ENCODE measurements around the gene TMEM114.
"Not testable (repeated sequence)": the region's sequence is repeated elsewhere in the genome, so short reads cannot be mapped to it uniquely, and the experiment has no call there.

The TMEM114 gene

DNA sequence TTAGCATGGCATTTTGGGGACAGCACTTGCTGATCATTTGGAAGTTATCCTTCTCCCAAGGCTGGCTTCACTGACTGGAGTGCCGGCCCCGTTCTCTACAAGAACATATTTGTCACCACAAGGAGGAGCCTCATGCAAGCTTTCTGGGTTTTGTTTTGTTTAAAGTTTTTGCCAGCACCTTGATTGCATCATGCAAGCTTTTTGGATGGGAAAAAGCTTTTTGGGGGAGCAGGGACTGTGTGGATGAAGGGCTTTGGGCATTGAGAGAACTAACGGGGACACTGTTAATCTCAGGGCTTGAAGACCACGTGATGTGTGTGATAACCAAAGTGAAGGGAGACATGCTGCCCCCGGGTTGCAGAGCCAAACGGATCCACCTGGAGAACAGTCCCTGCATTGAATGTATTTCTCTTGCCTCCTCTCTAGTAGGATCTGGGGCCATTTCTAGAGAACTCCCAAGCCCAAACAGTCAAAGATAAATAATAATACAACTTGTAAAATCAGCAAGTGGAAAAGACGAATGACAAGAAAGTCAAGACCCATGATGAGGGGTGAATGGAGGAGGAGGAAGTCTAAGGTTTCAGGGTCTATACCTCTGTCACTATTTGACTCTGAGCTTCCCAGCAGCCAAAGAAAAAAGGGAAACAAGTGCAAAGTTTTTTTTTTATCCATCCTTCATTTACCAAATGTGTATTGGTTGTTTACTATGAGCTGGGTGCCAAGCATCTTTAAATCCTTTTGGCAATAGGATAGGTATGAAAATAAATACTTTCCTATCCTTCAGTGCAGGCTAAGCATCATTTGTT is 17.2 kb downstream of the TMEM114 start:
- no peak for DNase-seq

DNA sequence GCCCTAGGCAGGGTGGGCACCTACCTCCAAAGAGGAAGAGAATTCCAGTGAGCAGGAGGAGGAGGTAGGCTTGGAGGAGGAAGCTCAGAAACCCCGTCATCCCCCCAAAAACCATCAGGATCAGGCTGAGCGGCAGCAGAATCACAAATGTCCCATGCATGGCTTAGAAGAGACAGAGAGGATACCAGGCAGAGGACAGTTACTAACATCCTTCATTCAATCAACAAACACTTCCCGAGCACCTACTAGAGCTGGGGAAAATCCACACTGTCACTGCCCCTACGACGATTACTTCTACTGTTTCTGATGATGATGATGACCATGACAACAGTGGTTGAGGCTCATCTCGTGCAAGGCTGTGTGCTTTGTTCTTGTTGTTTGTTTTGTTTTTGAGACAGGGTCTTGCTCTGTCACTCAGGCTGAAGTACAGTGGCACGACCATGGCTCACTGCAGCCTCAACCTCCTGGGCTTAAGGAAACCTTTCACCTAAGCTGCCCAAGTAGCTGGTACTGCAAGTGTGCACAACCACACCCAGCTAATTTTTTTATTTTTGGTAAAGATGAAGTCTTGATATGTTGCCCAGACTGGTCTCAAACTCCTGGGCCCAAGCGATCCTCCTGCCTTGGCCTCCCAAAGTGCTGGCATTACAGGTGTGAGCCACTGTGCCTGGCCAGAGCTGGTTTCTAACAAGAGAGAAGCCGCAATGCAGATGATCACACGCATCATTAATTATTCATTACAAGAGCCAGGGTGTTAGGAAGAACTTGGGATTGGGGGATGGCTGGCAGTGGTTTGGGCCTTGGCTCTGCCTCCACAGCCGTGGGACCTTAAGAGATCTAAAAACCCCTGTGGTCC is 18.0 kb downstream of the TMEM114 start:
- DNase-seq = no peak

DNA sequence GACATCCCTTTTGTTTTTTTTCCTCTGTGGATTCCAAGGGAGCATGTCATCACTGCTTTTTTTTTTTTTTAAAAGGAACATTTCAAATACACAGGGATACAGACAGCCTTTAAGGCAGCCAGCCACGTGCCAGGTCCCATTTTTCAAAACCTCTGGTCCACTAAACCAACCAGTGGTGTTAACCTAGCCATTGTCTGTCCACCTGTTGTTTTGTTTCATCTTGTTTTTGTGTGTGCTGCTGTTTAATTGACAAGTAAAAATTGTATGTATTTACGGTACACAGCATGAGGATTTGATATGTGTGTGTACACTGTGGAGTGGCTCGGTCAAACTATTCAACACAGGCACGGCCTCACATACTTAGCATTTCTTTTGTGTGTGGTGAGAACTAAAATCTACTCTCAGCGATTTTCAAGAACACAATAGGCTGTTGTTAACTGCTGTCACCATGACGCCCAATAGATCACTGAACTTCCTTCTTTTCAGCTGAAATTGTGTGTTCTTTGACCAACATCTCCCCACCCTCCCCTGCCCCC is 19.2 kb downstream of the TMEM114 start:
- DNase-seq = no peak

GRCh38 chr16:8570393-8570792 is 19.9 kb downstream of the TMEM114 start:
- DNase-seq = not testable (repeated sequence)

GRCh38 chr16:8569650-8570346 is 20.5 kb downstream of the TMEM114 start:
- DNase-seq = no peak

DNA sequence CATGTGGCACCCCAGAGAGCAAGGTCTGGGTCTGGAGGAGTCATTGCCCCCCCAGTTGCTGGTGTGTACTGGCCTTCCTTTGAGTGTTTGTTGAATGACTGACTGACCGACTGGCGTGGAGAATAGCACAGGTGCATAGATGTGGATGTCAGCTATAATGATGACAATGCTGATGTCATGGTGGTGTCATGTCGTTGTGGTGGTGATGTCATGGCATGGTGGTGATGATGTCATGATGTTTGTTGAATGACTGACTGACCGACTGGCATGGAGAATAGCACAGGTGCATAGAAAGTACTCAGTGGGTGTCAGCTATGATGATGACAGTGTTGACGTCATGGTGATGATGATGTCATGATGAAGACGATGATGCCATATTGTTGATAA is 22.1 kb downstream of the TMEM114 start:
- DNase-seq = no peak

DNA sequence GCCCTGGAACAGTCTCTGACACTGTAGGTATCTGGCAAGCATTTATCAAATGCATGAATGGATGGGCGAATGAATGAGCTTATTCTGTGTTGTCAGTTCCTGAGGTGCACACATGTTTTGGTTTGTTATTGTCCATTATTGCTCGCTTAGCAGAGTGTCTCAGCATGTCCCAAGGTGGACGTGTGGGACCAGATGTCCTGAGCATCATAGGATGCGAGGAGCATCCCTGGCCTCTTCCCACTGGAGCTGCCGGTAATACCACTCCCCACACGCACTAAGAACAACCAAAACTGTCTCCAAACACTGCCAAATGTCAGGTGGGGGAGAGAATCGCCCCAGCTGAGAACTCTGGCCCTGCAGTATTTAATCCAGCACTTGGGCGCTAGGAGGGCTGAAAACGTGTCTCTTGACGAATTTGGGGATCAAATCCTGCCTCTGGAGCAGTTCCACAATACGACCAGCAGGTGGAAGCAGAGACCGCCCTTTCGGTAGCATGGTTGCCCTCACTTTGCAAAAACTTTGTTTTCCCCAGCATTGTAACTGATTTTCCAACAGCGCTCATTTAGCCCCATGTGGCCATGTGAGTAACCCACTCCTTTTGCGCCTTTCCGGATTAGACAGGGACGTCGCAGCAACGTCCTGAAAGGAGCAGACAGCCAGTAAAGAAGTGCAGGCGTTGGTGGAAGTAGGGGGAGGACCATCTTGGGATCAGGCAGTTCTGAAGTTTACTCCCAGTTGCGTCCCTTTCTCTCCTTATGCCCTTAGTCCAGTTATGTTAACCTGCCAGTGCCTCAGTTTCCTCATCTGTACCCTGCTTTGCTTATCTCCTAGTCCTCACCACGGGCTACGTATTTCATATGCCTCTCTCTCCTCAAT is 22.7 kb downstream of the TMEM114 start:
- peak; percentile 61 for DNase-seq

DNA sequence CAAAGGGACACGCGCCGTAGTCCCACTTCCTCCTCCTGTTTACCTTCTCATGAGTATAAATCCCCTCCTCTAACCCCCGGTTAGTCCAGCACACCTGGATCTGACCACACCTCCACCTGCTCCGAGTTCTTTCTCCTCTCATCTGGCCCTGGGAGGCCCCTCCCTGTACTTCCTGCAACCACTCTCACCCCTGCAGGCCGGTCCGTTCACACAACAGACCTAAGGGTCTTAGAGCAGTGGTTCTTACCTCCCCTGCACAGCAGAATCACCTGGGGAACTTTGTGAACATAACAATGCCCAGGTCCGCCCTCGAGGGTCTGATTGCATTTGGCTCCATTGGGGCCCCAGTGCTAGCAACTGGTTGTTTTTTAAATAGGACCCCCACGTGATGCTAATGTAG is 24.8 kb downstream of the TMEM114 start:
- DNase-seq = no peak

DNA sequence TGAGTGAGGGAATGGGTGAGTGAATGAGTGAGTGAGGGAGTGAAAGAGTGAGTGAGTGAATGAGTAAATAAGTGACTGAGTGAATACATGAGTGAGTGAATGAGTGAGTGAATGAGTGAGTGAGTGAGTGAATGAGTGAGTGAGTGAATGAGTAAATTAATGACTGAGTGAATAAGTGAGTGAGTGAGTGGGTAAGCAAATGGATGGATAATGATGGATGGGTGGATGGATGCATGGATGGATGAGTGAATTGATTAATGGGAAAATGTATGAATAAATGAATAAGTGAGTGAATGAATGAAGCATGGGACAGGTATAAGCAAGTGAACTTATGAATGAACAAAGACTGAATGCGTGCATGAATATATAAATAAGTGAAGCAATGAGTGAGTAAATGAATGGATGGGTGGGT is 25.4 kb downstream of the TMEM114 start:
- DNase-seq = no peak

DNA sequence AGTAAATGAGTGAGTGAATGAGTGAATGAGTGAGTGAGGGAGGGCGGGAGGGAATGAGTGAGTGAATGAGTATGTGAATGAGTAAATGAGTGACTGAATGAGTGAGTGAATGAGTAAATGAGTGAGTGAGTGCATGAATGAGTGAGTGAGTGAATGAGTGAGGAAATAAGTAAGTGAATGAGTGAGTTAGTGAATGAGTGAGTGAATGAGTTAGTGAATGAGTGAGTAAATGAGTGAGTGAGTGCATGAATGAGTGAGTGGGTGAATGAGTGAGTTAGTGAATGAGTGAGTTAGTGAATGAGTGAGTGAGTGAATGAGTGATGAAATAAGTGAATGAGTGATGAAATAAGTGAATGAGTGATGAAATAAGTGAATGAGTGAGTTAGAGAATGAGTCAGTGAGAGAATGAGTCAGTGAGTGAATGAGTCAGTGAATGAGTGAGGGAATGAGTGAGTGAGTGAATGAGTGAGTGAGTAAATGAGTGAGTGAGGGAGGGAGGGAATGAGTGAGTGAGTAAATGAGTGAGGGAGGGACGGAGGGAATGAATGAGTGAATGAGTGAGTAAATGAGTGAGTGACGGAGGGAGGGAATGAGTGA is 26.3 kb downstream of the TMEM114 start:
- not testable (repeated sequence) for DNase-seq

GRCh38 chr16:8561496-8561895 is 28.8 kb downstream of the TMEM114 start:
- no peak for DNase-seq

- DNase-seq = no peak
These were observed 34.9 kb downstream of the TMEM114 start for GRCh38 chr16:8555400-8555799.

DNA sequence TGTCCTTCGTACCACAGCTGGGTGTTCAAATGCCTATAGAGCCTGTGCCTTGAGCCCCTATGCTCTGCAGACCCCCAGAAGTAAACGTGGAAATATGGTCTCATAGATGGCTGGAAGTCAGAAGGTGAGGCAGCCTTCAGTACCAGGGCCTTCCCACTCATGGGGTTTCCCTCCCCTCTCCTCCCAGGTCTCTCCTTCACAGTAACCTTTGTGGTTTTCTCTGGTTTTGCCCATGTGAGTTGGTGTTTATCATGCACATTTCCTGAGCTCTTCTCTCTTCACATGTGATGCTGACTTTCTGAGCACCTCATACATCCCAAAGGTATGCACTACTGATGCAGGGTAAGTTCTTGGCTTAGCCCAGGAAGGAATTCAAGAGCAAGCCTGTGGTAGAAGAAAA is 35.4 kb downstream of the TMEM114 start:
- no peak for DNase-seq

GRCh38 chr16:8554022-8554421 is 36.3 kb downstream of the TMEM114 start:
- DNase-seq = no peak

DNA sequence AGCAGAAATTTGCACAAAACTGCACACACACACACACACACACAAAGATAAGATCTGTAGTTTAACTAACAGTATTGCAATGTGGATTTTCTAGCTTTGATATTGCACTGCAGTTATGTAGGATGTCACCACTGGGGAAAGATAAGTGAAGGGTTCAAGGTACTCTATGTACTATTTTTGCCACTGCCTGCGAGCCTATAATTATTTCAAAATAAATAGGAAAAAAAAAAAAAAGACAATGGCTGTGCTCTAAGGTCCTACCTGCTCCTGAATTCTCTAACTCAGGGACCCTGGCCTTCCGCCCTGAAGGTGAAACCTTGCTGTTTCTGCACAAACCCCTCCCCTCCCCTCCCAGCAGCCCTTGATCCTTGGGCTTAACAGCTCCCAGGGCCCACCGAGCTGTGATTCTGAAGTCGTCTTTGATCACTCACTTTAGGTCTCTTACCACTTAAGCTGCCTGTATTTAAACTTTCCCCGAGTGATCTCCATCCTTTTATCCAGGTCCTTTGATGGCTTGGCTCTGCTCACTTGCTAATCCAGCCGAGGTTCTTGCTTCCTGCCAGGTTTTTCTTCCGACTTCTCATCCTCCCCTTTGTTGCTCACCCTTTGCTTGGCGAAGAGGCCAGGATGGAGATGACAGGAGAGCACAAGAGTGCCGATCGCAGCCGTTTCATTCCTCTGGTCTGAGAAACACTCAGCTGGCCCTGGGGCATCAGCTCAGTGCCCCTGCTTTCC is 37.7 kb downstream of the TMEM114 start:
- no peak for DNase-seq

GRCh38 chr16:8551388-8552332 is 38.7 kb downstream of the TMEM114 start:
- DNase-seq = no peak

DNA sequence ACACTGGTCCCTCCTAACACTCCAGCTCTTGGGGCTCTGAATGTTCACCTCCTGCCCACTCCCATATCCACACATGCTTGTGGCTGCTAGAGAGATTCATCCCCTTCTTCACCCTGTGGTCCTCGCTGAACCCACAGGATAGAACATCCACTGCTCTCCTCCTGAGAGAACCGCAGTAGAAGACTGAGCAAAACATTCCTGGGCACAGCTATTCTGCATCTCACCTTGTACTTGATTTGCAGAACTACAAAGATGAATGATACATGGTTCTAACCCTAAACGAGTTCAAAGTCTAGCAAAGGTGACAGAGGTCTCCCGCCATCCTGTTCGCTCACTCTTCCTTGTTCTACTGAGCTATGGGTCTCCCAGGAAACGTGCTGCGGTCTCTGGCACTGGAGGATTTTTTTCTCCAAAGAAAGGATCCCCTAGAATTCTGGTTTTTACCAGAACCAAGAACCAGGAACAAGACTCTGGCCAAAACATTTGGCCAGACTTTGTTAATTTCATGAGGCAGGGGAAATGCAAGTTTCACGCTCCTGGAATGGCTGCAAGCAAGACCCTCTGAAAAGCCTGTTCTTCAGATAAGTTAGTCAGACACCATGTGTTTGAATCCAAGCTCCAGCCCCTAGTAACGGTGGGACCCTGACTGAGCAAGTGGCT is 39.5 kb downstream of the TMEM114 start:
- DNase-seq = no peak

DNA sequence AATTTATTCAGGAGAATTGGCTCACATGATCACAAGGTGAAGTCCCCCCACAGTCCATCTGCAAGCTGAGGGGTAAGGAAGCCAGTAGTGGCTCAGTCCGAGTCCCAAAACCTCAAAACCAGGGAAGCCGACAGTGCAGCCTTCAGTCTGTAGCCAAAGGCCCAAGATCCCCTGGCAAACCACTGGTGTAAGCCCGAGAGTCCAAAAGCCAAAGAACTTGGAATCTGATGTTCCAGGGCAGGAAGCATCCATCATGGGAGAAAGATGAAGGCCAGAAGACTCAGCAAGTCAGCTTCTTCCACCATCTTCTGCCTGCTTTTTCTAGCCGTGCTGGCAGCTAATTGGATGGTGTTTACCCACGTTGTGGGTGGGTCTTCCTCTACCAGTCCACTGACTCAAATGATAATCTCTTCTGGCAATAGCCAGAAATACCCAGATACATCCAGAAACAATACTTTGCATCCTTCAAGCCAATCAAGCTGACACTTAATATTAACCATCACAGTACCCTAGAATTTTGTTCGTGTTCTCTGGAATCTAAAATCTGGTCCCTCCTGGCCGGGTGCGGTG is 40.4 kb downstream of the TMEM114 start:
- no peak for DNase-seq

- DNase-seq = no peak
These were observed 42.1 kb downstream of the TMEM114 start for GRCh38 chr16:8548166-8548565.

Data from effector CD4-positive, alpha-beta T cell (primary cell).